OCI-LY7 (cell line): ENCODE measurements around the gene PPP2R3C. TPM values are rescaled to one million over a fixed set of nuclear protein-coding genes. Genes with fewer than 3 reads are reported as not detected.

Source experiments
- BruUV-seq: library from RNA; stranded (reverse); fragments of 400-500 nt; replicated peaks from 2 replicates; lab custom pipeline; 2021; lab: Mats Ljungman, UMichigan
- CTCF ChIA-PET: fragments of 300-600 bp; sonication (Branson Sonifier 250); formaldehyde crosslinking; loops from one replicate; lab custom pipeline; 2022; ENCODE audit warnings: antibody characterized with exemption; ENCODE audit not compliant: unreplicated experiment; lab: Charles Lee
- POLR2A ChIA-PET: fragments of 300-600 bp; sonication (Branson Sonifier 250); formaldehyde crosslinking; loops from one replicate; lab custom pipeline; 2022; ENCODE audit warnings: antibody characterized with exemption; lab: Charles Lee
- DNase-seq: peaks from one replicate; pipeline ENCODE4 v3.0.0-alpha.2; 2015; ENCODE audit warnings: low spot score
- H2AFZ ChIP-seq: fragments of 200-600 bp; sonication (generic), shearing (Covaris generic); 2 replicates; pipeline ENCODE4 v1.6.1; 2014; ENCODE audit warnings: mild to moderate bottlenecking, antibody characterized with exemption, low read length, moderate library complexity
- H3K27ac ChIP-seq: fragments of 200-600 bp; sonication (generic); 2 replicates; pipeline ENCODE4 v1.5.1; 2014; ENCODE audit warnings: mixed run types, low read depth, mild to moderate bottlenecking, moderate library complexity, low read length, inconsistent platforms; ENCODE audit not compliant: poor library complexity, severe bottlenecking
- H3K36me3 ChIP-seq: fragments of 200-600 bp; sonication (generic); 2 replicates; pipeline ENCODE4 v1.6.1; 2014; ENCODE audit warnings: mild to moderate bottlenecking, antibody characterized with exemption, low read length, moderate library complexity, mixed read lengths; ENCODE audit not compliant: insufficient read depth
- H3K4me1 ChIP-seq: fragments of 200-600 bp; sonication (generic); 2 replicates; pipeline ENCODE4 v1.5.1; 2014; ENCODE audit warnings: mild to moderate bottlenecking, low read length; ENCODE audit not compliant: insufficient read depth, poor library complexity, severe bottlenecking
- H3K4me2 ChIP-seq: fragments of 200-600 bp; sonication (generic); 2 replicates; pipeline ENCODE4 v1.6.1; 2014; ENCODE audit warnings: mild to moderate bottlenecking, low read length
- H3K4me3 ChIP-seq: fragments of 200-600 bp; sonication (generic); 2 replicates; pipeline ENCODE4 v1.5.1; 2014; ENCODE audit warnings: mild to moderate bottlenecking, low read depth, low read length; ENCODE audit not compliant: poor library complexity, severe bottlenecking
- H3K79me2 ChIP-seq: fragments of 200-600 bp; sonication (generic); 2 replicates; pipeline ENCODE4 v1.6.1; 2016; ENCODE audit warnings: low read depth, mild to moderate bottlenecking, low read length, moderate library complexity, mixed read lengths; ENCODE audit not compliant: insufficient read depth
- H3K9me2 ChIP-seq: fragments of 200-600 bp; sonication (generic); 2 replicates; pipeline ENCODE4 v1.6.1; 2016; ENCODE audit warnings: mild to moderate bottlenecking, low read length, mixed read lengths; ENCODE audit not compliant: insufficient read depth
- H3K9me3 ChIP-seq: fragments of 200-600 bp; sonication (generic); 2 replicates; pipeline ENCODE4 v1.6.1; 2014; ENCODE audit warnings: mild to moderate bottlenecking, mixed run types, low read length, mixed read lengths
- H4K20me1 ChIP-seq: fragments of 200-600 bp; sonication (generic); 2 replicates; pipeline ENCODE4 v1.6.1; 2014; ENCODE audit warnings: mild to moderate bottlenecking, antibody characterized with exemption, low read length, moderate library complexity, mixed read lengths; ENCODE audit not compliant: insufficient read depth
- EZH2phosphoT487 ChIP-seq: fragments of 200-600 bp; sonication (generic); IDR thresholded peaks from 2 replicates; pipeline ENCODE4 v1.6.1; 2018; ENCODE audit warnings: low read depth, borderline replicate concordance, mild to moderate bottlenecking, mixed run types, antibody characterized with exemption, low read length, moderate library complexity, mixed read lengths
- intact Hi-C: fragments of 100-400 bp; cut with micrococcal nuclease; formaldehyde crosslinking; loops from one replicate; pipeline ENCODE4 v1.10.0; 2022; ENCODE audit not compliant: unreplicated experiment
- total RNA-seq, 2 experiments: library from RNA; depleted of rRNA in 1 of 2; stranded (reverse); fragments of >200 nt in 1 of 2; shearing (Covaris generic) in 1 of 2; gene quantifications; 2 replicates each; pipeline ENCODE4 v1.2.3, GENCODE V29; 2014 to 2022
- TF ChIP-seq, protein P1 (sequence below): fragments of 200-600 bp; sonication (generic); conservative IDR thresholded peaks from 2 replicates; pipeline ENCODE4 v1.5.1; 2014; ENCODE audit warnings: mild to moderate bottlenecking, antibody characterized with exemption, low read length, moderate library complexity, mixed read lengths

PPP2R3C gene
- total RNA-seq, 2 experiments from 2014 or later, result 47.4 to 50.8 TPM

DNA sequence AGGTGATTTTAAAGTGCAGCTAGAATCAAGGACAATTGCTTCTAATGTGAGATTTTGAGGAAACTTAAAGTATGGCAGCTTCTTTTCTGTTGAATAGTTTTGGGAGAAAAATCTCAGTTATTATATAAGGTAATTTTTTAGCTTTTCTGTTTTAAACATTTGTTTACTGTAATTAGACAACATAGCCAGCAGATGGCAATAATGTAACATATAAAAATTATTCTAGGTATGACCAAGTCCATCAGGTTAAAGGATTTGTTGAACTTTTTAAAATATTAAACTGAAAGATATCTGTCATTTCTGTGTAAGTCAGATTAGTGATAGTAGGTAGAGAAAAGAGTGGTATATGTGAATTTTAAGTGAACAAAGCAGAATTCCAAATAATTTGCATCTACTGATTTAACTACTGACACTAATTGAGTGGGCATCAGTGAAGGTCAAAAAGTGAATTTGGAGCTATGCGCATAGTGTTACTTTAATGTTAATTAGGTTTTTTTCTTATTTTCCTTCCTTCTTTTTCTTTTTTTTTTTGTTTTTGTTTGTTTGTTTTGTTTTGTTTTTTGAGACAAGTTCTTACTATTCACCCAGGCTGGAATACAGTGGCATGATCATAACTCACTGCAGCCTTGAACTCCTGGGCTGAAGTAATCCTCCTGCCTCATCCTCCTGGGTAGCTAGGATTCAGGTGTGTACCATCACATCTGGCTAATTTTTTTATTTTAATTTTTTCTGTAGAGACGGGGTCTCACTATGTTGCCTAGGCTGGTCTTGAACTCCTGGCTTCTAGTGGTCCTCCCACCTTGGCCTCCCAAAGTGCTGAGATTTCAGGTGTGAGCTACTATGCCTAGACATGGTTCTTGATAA, 19.2 kb upstream of the PPP2R3C start:
- H3K36me3 ChIP-seq, result peaks cover 71% of the 10 kb centered on the region
- H3K4me3 ChIP-seq, result no peak overlapping the region
- H2AFZ ChIP-seq, result no peak overlapping the region
- peaks cover 45% of the 10 kb centered on the region; the same call in 1 of the 2 replicates for H3K79me2 ChIP-seq
- H3K4me1 ChIP-seq, result no peaks in the 10 kb centered on the region
- no peaks in the 10 kb centered on the region for H4K20me1 ChIP-seq
- ChIA-PET POLR2A (interaction anchor here (0.5 to 1.9 kb wide), 7 partner anchors 11 to 279 kb away, joined by 3 to 7 read pairs (median 3); partner anchors contain the start of genes PPP2R3C and PRORP), CTCF (interaction anchor here (0.5 to 1.1 kb wide), 2 partner anchors 99 to 270 kb away, joined by 3 read pairs; no protein-coding TSS in a partner anchor)
- peak; percentile 59 for DNase-seq
- intact Hi-C loops, result loop anchor here (1.0 to 10.0 kb wide), 3 partner anchors 86 to 554 kb away; no protein-coding TSS in a partner anchor
- no peaks in the 10 kb centered on the region for H3K9me2 ChIP-seq
- BruUV-seq, result no TSS peak
- TF ChIP-seq EZH2phosphoT487, result no peak
- TF ChIP-seq, protein P1, sequence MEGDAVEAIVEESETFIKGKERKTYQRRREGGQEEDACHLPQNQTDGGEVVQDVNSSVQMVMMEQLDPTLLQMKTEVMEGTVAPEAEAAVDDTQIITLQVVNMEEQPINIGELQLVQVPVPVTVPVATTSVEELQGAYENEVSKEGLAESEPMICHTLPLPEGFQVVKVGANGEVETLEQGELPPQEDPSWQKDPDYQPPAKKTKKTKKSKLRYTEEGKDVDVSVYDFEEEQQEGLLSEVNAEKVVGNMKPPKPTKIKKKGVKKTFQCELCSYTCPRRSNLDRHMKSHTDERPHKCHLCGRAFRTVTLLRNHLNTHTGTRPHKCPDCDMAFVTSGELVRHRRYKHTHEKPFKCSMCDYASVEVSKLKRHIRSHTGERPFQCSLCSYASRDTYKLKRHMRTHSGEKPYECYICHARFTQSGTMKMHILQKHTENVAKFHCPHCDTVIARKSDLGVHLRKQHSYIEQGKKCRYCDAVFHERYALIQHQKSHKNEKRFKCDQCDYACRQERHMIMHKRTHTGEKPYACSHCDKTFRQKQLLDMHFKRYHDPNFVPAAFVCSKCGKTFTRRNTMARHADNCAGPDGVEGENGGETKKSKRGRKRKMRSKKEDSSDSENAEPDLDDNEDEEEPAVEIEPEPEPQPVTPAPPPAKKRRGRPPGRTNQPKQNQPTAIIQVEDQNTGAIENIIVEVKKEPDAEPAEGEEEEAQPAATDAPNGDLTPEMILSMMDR, result peak; percentile 88
- H3K4me2 ChIP-seq, result no peak overlapping the region
- H3K27ac ChIP-seq, result no peak overlapping the region
- no peaks in the 10 kb centered on the region for H3K9me3 ChIP-seq

DNA sequence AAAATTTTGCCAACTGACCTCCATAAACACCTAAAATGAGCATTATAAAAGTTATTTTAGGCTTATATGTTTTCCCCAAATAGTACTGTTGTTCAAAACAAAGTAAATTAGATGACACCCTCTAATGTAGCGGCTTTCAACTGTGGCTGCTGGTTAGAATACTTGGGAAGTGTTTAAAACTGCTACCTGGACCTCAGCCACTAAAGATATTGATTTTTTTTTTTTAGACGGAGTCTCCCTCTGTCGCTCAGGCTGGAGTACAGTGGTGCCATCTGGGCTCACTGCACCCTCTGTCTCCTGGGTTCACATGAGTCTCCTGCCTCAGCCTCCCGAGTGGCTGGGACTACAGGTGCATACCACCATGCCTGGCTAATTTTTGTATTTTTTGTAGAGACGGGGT, 16.8 kb upstream of the PPP2R3C start:
- H3K9me3 ChIP-seq, result no peaks in the 10 kb centered on the region
- peaks cover 82% of the 10 kb centered on the region for H3K36me3 ChIP-seq
- no peaks in the 10 kb centered on the region for H4K20me1 ChIP-seq
- H3K79me2 ChIP-seq, result peaks cover 31% of the 10 kb centered on the region; the same call in 1 of the 2 replicates
- CTCF ChIA-PET, result no interaction called here
- POLR2A ChIA-PET, result interaction anchor here (0.9 kb wide), 1 partner anchor 17 kb away, joined by 4 read pairs; the partner anchor contains the start of gene PPP2R3C
- H3K4me1 ChIP-seq, result no peaks in the 10 kb centered on the region
- no peak overlapping the region for H3K4me3 ChIP-seq
- intact Hi-C loops, result no loop called here
- BruUV-seq, result no TSS peak
- no peaks in the 10 kb centered on the region for H3K9me2 ChIP-seq
- TF ChIP-seq, protein P1, result no peak
- no peak for TF ChIP-seq EZH2phosphoT487
- no peak overlapping the region for H3K4me2 ChIP-seq
- no peak overlapping the region for H2AFZ ChIP-seq
- no peak for DNase-seq
- H3K27ac ChIP-seq, result no peak overlapping the region
